Right forelimb (tissue), 1 donor: ENCODE measurements around the gene PHRF1.

Experiments
- DNase-seq: peaks from one replicate; pipeline ENCODE4 v3.0.0-alpha.2; 2018

The PHRF1 gene

GRCh38 chr11:539971-540481 is 36.2 kb upstream of the PHRF1 start:
- DNase-seq: peak; percentile 31

- DNase-seq: peak; percentile 40
Measured at GRCh38 chr11:540583-541432, 35.5 kb upstream of the PHRF1 start.

- DNase-seq: no peak
Measured at GRCh38 chr11:541433-541885, 34.8 kb upstream of the PHRF1 start.

- DNase-seq: no peak
Measured at GRCh38 chr11:544817-545166, 31.5 kb upstream of the PHRF1 start.

- no peak for DNase-seq
Measured at GRCh38 chr11:545171-545570, 31.1 kb upstream of the PHRF1 start.

- DNase-seq: no peak
Measured at GRCh38 chr11:548700-549603, 27.3 kb upstream of the PHRF1 start.

GRCh38 chr11:550021-550745 is 26.1 kb upstream of the PHRF1 start:
- DNase-seq: no peak

GRCh38 chr11:550746-551085 is 25.6 kb upstream of the PHRF1 start:
- no peak for DNase-seq

- no peak for DNase-seq
Measured at GRCh38 chr11:551131-551530, 25.1 kb upstream of the PHRF1 start.

GRCh38 chr11:551596-551995 is 24.7 kb upstream of the PHRF1 start:
- DNase-seq: no peak

- no peak for DNase-seq
Measured at GRCh38 chr11:553083-553987, 22.9 kb upstream of the PHRF1 start.

GRCh38 chr11:553988-554340 is 22.3 kb upstream of the PHRF1 start:
- DNase-seq: no peak

GRCh38 chr11:554428-555226 is 21.6 kb upstream of the PHRF1 start:
- DNase-seq: no peak

GRCh38 chr11:555227-555779 is 21.0 kb upstream of the PHRF1 start:
- DNase-seq: no peak

- DNase-seq: no peak
Measured at GRCh38 chr11:555780-556661, 20.2 kb upstream of the PHRF1 start.

GRCh38 chr11:556662-557256 is 19.5 kb upstream of the PHRF1 start:
- no peak for DNase-seq

- DNase-seq: no peak
Measured at GRCh38 chr11:557328-558132, 18.7 kb upstream of the PHRF1 start.

- DNase-seq: no peak
Measured at GRCh38 chr11:558503-558902, 17.8 kb upstream of the PHRF1 start.
